ENCODE results near the gene AGBL1. TPM values are rescaled to one million over a fixed set of nuclear protein-coding genes. Genes with fewer than 3 reads are reported as not detected.
A peak's percentile ranks its signal among the peaks of the same experiment; 100 is the strongest.

Gene AGBL1
- polyA plus RNA-seq, 1 donor (not counting 4 experiments of a cell fraction or from before 2014, with no cell fraction given), result not detected

DNA sequence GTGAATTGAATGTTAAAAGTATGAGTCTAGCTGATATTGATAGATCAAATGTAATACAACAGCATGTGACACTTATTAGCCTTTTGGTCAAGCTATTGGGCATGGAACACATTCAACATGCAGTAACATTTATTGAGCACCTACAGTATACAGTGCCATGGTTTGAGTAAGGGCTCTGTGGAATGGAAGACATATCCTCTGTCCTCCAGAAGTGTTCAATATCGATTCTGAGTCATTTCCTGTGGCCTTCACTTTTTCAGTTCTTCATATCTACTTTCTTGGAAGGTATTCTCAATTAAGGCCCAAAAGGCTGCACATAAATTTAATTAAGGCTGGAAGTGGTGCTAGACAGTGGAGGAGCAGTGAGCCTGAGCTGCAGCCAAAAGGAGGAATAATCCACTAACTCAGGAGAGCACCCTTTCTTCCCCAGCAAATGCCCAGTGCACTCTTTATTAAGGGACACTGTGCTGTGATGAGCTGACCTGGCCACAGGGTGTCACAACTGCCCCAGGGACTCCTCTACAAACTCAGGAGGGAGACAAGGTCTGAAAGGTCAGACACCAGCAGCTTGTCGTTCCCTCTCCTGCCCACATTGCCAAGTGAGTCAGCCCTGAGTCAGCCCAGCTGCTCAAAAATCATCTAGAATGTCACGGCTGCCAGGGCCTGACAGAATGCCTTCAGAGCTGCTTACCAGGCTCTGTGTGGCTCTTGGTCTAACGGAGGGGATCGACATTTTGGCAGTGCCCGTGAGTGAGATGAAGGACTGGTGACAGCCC lies 544.8 kb downstream of the AGBL1 start:
- Histone ChIP-seq H3K79me2 (ENCODE audit: control insufficient read depth, insufficient read depth, low read length) (no peaks in the 10 kb centered on the region), H3K27me3 (ENCODE audit: control insufficient read depth, extremely low read depth, insufficient read depth, low read length) (no peaks in the 10 kb centered on the region), H3K9ac (ENCODE audit: control insufficient read depth, extremely low read depth, insufficient read depth, low read length) (no peak overlapping the region), H3K36me3 (ENCODE audit: control insufficient read depth in 2 of 2, extremely low read depth in 1 of 2, insufficient read depth in 2 of 2, low read length in 2 of 2) (no peaks in the 10 kb centered on the region), H2AFZ (ENCODE audit: control insufficient read depth, low read length) (no peak overlapping the region), H4K20me1 (ENCODE audit: control insufficient read depth, extremely low read depth, insufficient read depth, low read length) (no peaks in the 10 kb centered on the region), H3K4me1 (ENCODE audit: control insufficient read depth, extremely low read depth, insufficient read depth, low read length) (peaks cover 5% of the 10 kb centered on the region), H3K9me3 (ENCODE audit: control insufficient read depth, low read depth, low read length) (no peaks in the 10 kb centered on the region), H3K4me3 (ENCODE audit: control insufficient read depth in 2 of 3, extremely low read depth in 1 of 3, insufficient read depth in 2 of 3, low read depth in 1 of 3, low read length in 3 of 3) (no peak overlapping the region), H3K4me2 (ENCODE audit: control insufficient read depth, extremely low read depth, insufficient read depth, low read depth, low read length) (no peak overlapping the region), H3K27ac (ENCODE audit: control insufficient read depth, insufficient read depth, low read length) (no peak overlapping the region), H3K9me1 (ENCODE audit: control insufficient read depth, extremely low read depth, insufficient read depth, low read length) (no peaks in the 10 kb centered on the region)
- dilution Hi-C loops (cut with MboI; ENCODE audit: extremely low pct_ligation_motif_present, low sequenced_read_pairs), result no loop called here
- DNase-seq (ENCODE audit: low read depth, low spot score) (peak; percentile 26), FAIRE-seq (peak; percentile 90)
- TF ChIP-seq EZH2 (IDR thresholded peaks at IDR 0.05; ENCODE audit: low read length), result no peak
- TF ChIP-seq, protein P1, sequence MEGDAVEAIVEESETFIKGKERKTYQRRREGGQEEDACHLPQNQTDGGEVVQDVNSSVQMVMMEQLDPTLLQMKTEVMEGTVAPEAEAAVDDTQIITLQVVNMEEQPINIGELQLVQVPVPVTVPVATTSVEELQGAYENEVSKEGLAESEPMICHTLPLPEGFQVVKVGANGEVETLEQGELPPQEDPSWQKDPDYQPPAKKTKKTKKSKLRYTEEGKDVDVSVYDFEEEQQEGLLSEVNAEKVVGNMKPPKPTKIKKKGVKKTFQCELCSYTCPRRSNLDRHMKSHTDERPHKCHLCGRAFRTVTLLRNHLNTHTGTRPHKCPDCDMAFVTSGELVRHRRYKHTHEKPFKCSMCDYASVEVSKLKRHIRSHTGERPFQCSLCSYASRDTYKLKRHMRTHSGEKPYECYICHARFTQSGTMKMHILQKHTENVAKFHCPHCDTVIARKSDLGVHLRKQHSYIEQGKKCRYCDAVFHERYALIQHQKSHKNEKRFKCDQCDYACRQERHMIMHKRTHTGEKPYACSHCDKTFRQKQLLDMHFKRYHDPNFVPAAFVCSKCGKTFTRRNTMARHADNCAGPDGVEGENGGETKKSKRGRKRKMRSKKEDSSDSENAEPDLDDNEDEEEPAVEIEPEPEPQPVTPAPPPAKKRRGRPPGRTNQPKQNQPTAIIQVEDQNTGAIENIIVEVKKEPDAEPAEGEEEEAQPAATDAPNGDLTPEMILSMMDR (optimal IDR thresholded peaks at IDR 0.05 in 1 of 3, IDR thresholded peaks at IDR 0.05 in 1 of 3, conservative IDR thresholded peaks at IDR 0.05 in 1 of 3; ENCODE audit: extremely low read depth in 1 of 3, insufficient read depth in 2 of 3, low read length in 3 of 3), result peak; percentile 39 to 74 (median 43)

DNA sequence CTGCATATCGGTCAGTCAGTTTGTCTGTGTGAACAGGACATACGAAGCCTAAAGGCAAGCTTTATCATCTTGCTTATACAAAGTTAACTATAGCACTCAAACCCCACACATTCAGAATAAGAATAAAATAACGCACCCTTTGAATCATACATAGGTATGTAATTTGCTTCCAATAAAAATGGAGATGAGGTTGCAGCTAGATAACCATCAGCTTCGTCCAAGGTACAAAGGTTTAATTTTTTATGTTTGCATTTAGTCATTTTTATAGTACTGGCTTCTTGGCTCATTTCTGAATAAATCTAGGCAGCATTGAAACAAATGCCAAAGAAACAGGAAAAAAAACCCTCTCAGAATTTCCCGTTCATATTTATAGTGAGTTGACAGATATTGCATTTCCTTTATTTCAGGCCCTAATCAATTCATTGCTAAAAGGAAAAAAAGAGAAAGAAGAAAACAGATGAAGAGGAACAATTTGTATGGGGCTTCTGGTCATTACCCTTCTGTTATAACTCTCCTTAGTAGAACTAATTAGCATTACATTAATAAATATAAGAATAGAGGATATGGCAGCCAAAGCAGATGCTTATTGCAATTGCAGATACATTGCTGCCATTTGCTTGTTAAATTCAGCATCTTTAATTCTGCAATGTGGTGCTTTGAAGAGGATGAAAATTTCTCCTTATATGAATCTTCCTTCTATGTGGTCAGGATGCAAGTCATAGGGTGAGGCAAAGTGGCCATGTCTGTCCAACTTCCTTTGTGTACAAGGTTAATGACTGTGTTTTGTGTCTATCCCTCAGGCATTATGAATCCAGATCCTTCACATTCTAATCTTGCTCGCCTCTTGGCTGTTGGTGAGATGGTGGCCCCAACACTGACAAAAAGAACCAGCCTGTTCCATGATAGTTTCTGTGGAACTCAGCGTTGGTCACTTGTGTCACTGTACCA lies 550.0 kb downstream of the AGBL1 start:
- Histone ChIP-seq H4K20me1 (ENCODE audit: control insufficient read depth, extremely low read depth, insufficient read depth, low read length) (no peaks in the 10 kb centered on the region), H3K79me2 (ENCODE audit: control insufficient read depth, insufficient read depth, low read length) (no peaks in the 10 kb centered on the region), H2AFZ (ENCODE audit: control insufficient read depth, low read length) (no peak overlapping the region), H3K9ac (ENCODE audit: control insufficient read depth, extremely low read depth, insufficient read depth, low read length) (no peak overlapping the region), H3K9me1 (ENCODE audit: control insufficient read depth, extremely low read depth, insufficient read depth, low read length) (no peaks in the 10 kb centered on the region), H3K36me3 (ENCODE audit: control insufficient read depth in 2 of 2, extremely low read depth in 1 of 2, insufficient read depth in 2 of 2, low read length in 2 of 2) (no peaks in the 10 kb centered on the region), H3K9me3 (ENCODE audit: control insufficient read depth, low read depth, low read length) (no peaks in the 10 kb centered on the region), H3K27me3 (ENCODE audit: control insufficient read depth, extremely low read depth, insufficient read depth, low read length) (no peaks in the 10 kb centered on the region), H3K4me1 (ENCODE audit: control insufficient read depth, extremely low read depth, insufficient read depth, low read length) (peaks cover 4% of the 10 kb centered on the region), H3K27ac (ENCODE audit: control insufficient read depth, insufficient read depth, low read length) (no peak overlapping the region), H3K4me2 (ENCODE audit: control insufficient read depth, extremely low read depth, insufficient read depth, low read depth, low read length) (no peak overlapping the region), H3K4me3 (ENCODE audit: control insufficient read depth in 2 of 3, extremely low read depth in 1 of 3, insufficient read depth in 2 of 3, low read depth in 1 of 3, low read length in 3 of 3) (no peak overlapping the region)
- DNase-seq (ENCODE audit: low read depth, low spot score), result no peak
- dilution Hi-C loops (cut with MboI; ENCODE audit: extremely low pct_ligation_motif_present, low sequenced_read_pairs), result no loop called here
- FAIRE-seq, result no peak
- no peak for TF ChIP-seq EZH2 (IDR thresholded peaks at IDR 0.05; ENCODE audit: low read length)
